HG03159 (cell line): ENCODE measurements around the gene MRPS14.
A peak's percentile ranks its signal among the peaks of the same experiment; 100 is the strongest.

Experiments
- ATAC-seq: cut with Tn5 transposase; IDR thresholded peaks from one replicate; pipeline ENCODE4 v1.9.1; 2021; ENCODE audit warnings: mild to moderate bottlenecking, moderate library complexity; ENCODE audit not compliant: unreplicated experiment

MRPS14 gene

GRCh38 chr1:175024773-175025172, 1.5 kb upstream of the MRPS14 start:
- no peak for ATAC-seq

- ATAC-seq, result peak; percentile 15
Observed at GRCh38 chr1:175023922-175024242, 657 bp upstream of the MRPS14 start.

- ATAC-seq, result no peak
Observed at GRCh38 chr1:175019524-175019923, 3.7 kb downstream of the MRPS14 start.

GRCh38 chr1:175015243-175015642, 8.0 kb downstream of the MRPS14 start:
- ATAC-seq, result no peak

GRCh38 chr1:175013445-175013844, 9.8 kb downstream of the MRPS14 start:
- ATAC-seq, result no peak

GRCh38 chr1:175009532-175009931, 13.7 kb downstream of the MRPS14 start:
- no peak for ATAC-seq

GRCh38 chr1:175005085-175005783, 18.0 kb downstream of the MRPS14 start:
- no peak for ATAC-seq

GRCh38 chr1:175003521-175003920, 19.7 kb downstream of the MRPS14 start:
- ATAC-seq, result no peak

- ATAC-seq, result no peak
Observed at GRCh38 chr1:175002910-175003517, 20.2 kb downstream of the MRPS14 start.

- no peak for ATAC-seq
Observed at GRCh38 chr1:175000697-175001187, 22.5 kb downstream of the MRPS14 start.

- ATAC-seq, result peak; percentile 12
Observed at GRCh38 chr1:174999936-175000696, 23.1 kb downstream of the MRPS14 start, which contains the start of gene CACYBP. Gene CACYBP, plus strand, starts transcription at chr1:174999947. Its CDS starts 234 bp downstream, at chr1:175000181.

- peak; percentile 73 for ATAC-seq
Observed at GRCh38 chr1:174999216-174999935, 23.8 kb downstream of the MRPS14 start.

- ATAC-seq, result peak; percentile 0
Observed at GRCh38 chr1:174998569-174999215, 24.5 kb downstream of the MRPS14 start.

- no peak for ATAC-seq
Observed at GRCh38 chr1:174997041-174997440, 26.2 kb downstream of the MRPS14 start.

GRCh38 chr1:174996476-174996875, 26.7 kb downstream of the MRPS14 start:
- no peak for ATAC-seq

GRCh38 chr1:174995916-174996315, 27.3 kb downstream of the MRPS14 start:
- no peak for ATAC-seq

GRCh38 chr1:174995121-174995520, 28.1 kb downstream of the MRPS14 start:
- no peak for ATAC-seq

GRCh38 chr1:174991473-174991872, 31.8 kb downstream of the MRPS14 start:
- ATAC-seq, result no peak

- ATAC-seq, result peak; percentile 50
Observed at GRCh38 chr1:174990382-174990999, 32.7 kb downstream of the MRPS14 start.

- no peak for ATAC-seq
Observed at GRCh38 chr1:174989536-174990220, 33.5 kb downstream of the MRPS14 start.
